HG02970 (cell line): ENCODE data around the gene AMIGO1.

Experiments
- ATAC-seq: cut with Tn5 transposase; IDR thresholded peaks from one replicate; pipeline ENCODE4 v1.9.1; 2021; ENCODE audit warnings: mild to moderate bottlenecking, moderate library complexity, moderate number of reproducible peaks; ENCODE audit not compliant: unreplicated experiment, low FRiP score

AMIGO1 gene

DNA sequence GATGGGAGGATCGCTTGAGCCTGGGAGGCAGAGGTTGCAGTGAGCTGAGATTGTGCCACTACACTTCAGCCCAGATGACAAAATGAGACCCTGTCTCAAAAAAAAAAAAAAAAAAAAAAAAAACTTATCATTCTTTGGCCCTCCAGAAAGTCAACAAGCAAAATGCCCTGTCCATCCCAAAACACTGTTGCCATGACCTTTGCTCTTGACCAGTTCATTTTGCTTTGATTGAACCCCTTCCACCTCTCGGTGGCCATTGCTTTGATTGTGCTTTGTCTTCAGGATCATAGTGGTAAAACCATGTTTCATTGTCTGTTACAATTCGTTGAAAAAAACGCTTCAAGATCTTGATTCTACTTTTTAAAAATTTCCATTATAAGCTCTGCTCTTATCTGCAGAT, 51.7 kb downstream of the AMIGO1 start:
- ATAC-seq, result no peak

GRCh38 chr1:109454497-109455133, 54.9 kb downstream of the AMIGO1 start:
- no peak for ATAC-seq
